ENCODE data around the gene RAD51B.

GRCh38 chr14:68139431-68140075 lies 320.0 kb downstream of the RAD51B start:
- no peak for TF ChIP-seq POLR2A (IDR thresholded peaks at IDR 0.05)
- no peak for TF ChIP-seq CTCF (IDR thresholded peaks at IDR 0.05)

Measured in thyroid gland (tissue), 4 donors.